Neuronal stem cell (in vitro differentiated cells): ENCODE measurements around the gene AGPS.

ENCODE experiments used
- DNase-seq: peaks from one replicate; pipeline ENCODE4 v3.0.0-alpha.2; 2013; ENCODE audit warnings: low spot score
- H2AFZ ChIP-seq: one replicate; pipeline ENCODE4 v1.6.1; 2013; ENCODE audit warnings: mild to moderate bottlenecking, low read length, inconsistent platforms
- H2AK5ac ChIP-seq: 2 replicates; pipeline ENCODE4 v1.6.1; 2013; ENCODE audit warnings: low read depth, mild to moderate bottlenecking, inconsistent platforms, low read length, moderate library complexity, mixed read lengths
- H2BK120ac ChIP-seq: 2 replicates; pipeline ENCODE4 v1.6.1; 2013; ENCODE audit warnings: low read depth, mild to moderate bottlenecking, inconsistent platforms, low read length, moderate library complexity, mixed read lengths
- H2BK12ac ChIP-seq: one replicate; pipeline ENCODE4 v1.6.1; 2013; ENCODE audit warnings: low read length, inconsistent platforms
- H2BK15ac ChIP-seq: 2 replicates; pipeline ENCODE4 v1.6.1; 2013; ENCODE audit warnings: mild to moderate bottlenecking, low read length, inconsistent platforms, mixed read lengths
- H2BK5ac ChIP-seq: one replicate; pipeline ENCODE4 v1.6.1; 2013; ENCODE audit warnings: inconsistent platforms, mild to moderate bottlenecking, low read length, moderate library complexity
- H3K14ac ChIP-seq: one replicate; pipeline ENCODE4 v1.6.1; 2013; ENCODE audit warnings: low read length, inconsistent platforms
- H3K18ac ChIP-seq: 2 replicates; pipeline ENCODE4 v1.6.1; 2013; ENCODE audit warnings: low read length, inconsistent platforms
- H3K23ac ChIP-seq: 2 replicates; pipeline ENCODE4 v1.6.1; 2013; ENCODE audit warnings: low read depth, mild to moderate bottlenecking, mixed read lengths, low read length, inconsistent platforms; ENCODE audit not compliant: poor library complexity
- H3K27ac ChIP-seq: replicated peaks from 3 replicates; pipeline ENCODE4 v1.5.1; 2013; ENCODE audit warnings: low read length, inconsistent platforms
- H3K27me3 ChIP-seq, 3 experiments: 2 replicates each; pipeline ENCODE4 v1.6.1; 2013; ENCODE audit warnings: low read length in 3 of 3, mild to moderate bottlenecking in 2 of 3, inconsistent platforms in 1 of 3, low read depth in 1 of 3, mixed read lengths in 1 of 3, moderate library complexity in 1 of 3; ENCODE audit not compliant: control insufficient read depth in 3 of 3, insufficient read depth in 3 of 3
- H3K36me3 ChIP-seq, 2 donors: replicated peaks in 1 of 2; 2 replicates each; pipeline ENCODE4 v1.6.1; 2013; ENCODE audit warnings: low read length in 2 of 2; ENCODE audit not compliant: control insufficient read depth in 2 of 2, insufficient read depth in 2 of 2
- H3K4ac ChIP-seq: 2 replicates; pipeline ENCODE4 v1.6.1; 2013; ENCODE audit warnings: inconsistent platforms, mild to moderate bottlenecking, low read length, moderate library complexity
- H3K4me1 ChIP-seq, 2 donors: 1 replicate in 1 of 2; 2 replicates in 1 of 2; pipeline ENCODE4 v1.6.1; 2013; ENCODE audit warnings: low read length in 2 of 2, low read depth in 1 of 2; ENCODE audit not compliant: control insufficient read depth in 2 of 2, insufficient read depth in 1 of 2
- H3K4me2 ChIP-seq: one replicate; pipeline ENCODE4 v1.6.1; 2013; ENCODE audit warnings: mild to moderate bottlenecking, low read length, inconsistent platforms; ENCODE audit not compliant: insufficient read depth, poor library complexity, severe bottlenecking
- H3K4me3 ChIP-seq, 2 donors: 2 replicates each; pipeline ENCODE4 v1.5.1; 2013; ENCODE audit warnings: low read length in 2 of 2, mild to moderate bottlenecking in 2 of 2, inconsistent platforms in 1 of 2, moderate library complexity in 1 of 2
- H3K79me1 ChIP-seq: one replicate; pipeline ENCODE4 v1.6.1; 2013; ENCODE audit warnings: low read depth, mild to moderate bottlenecking, inconsistent platforms, low read length, moderate library complexity
- H3K9ac ChIP-seq: one replicate; pipeline ENCODE4 v1.6.1; 2013; ENCODE audit warnings: mild to moderate bottlenecking, low read depth, low read length, inconsistent platforms; ENCODE audit not compliant: poor library complexity
- H3K9me3 ChIP-seq, 2 donors: replicated peaks in 1 of 2; 2 replicates each; pipeline versions ENCODE3 to v1.6.1; 2013; ENCODE audit warnings: low read length in 2 of 2, mild to moderate bottlenecking in 2 of 2, inconsistent platforms in 1 of 2, low read depth in 1 of 2, mixed read lengths in 1 of 2, moderate library complexity in 1 of 2; ENCODE audit not compliant: control insufficient read depth in 2 of 2, insufficient read depth in 1 of 2
- H4K8ac ChIP-seq: one replicate; pipeline ENCODE4 v1.6.1; 2013; ENCODE audit warnings: low read depth, mild to moderate bottlenecking, inconsistent platforms, low read length, moderate library complexity
- H4K91ac ChIP-seq: one replicate; pipeline ENCODE4 v1.6.1; 2013; ENCODE audit warnings: low read length, low read depth, mild to moderate bottlenecking, inconsistent platforms; ENCODE audit not compliant: poor library complexity
- WGBS, 2 donors: extraction: QIAGEN DNeasy Blood & Tissue Kit; methylation state at CpG; one replicate each; pipeline ENCODE4 v1.1.7; 2013; ENCODE audit warnings: missing lambda C conversion rate in 2 of 2, mixed read lengths in 1 of 2; ENCODE audit not compliant: insufficient read length in 2 of 2, insufficient replicate concordance in 1 of 2; ENCODE audit errors: extremely low coverage in 2 of 2; 5-methylcytosine and 5-hydroxymethylcytosine counted together

The AGPS gene

DNA sequence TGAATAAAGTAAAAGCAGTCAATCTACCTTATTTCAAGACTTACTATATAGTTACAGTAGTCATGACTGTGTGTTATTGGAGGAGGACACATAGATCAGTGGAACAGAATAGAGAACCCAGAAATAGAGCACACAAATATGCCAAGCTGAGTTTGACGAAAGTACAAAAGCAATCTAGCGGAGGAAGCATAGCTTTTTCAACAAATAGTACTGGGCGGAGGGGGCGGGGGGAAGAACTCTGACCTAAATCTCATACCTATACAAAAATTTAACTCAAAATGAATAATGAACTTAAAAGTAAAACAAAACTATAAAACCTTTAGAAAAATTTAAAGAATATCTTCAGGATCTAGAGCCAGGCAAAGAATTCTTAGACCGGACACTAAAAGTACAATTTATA, 139.1 kb downstream of the AGPS start:
- Histone ChIP-seq H2BK5ac (no peak overlapping the region), H2BK15ac (no peak overlapping the region), H3K4ac (no peak overlapping the region), H3K79me1 (no peaks in the 10 kb centered on the region), H4K91ac (no peak overlapping the region), H3K27ac (no peak overlapping the region), H3K4me1 (peaks cover 0 to 3% of the 10 kb centered on the region in 2 donors), H3K4me3 (no peak overlapping the region), H2AFZ (no peak overlapping the region), H3K36me3 (peaks cover 0 to 8% of the 10 kb centered on the region in 2 donors), H3K23ac (no peak overlapping the region), H2BK12ac (no peak overlapping the region), H2BK120ac (no peak overlapping the region), H4K8ac (no peak overlapping the region), H3K9ac (no peak overlapping the region), H3K18ac (no peak overlapping the region), H3K4me2 (no peak overlapping the region), H2AK5ac (no peak overlapping the region), H3K9me3 (no peaks in the 10 kb centered on the region), H3K14ac (no peak overlapping the region), H3K27me3 (no peaks in the 10 kb centered on the region)
- WGBS, 2 donors = no CpG with 5 or more reads among the region's 5 CpGs
- no peak for DNase-seq

DNA sequence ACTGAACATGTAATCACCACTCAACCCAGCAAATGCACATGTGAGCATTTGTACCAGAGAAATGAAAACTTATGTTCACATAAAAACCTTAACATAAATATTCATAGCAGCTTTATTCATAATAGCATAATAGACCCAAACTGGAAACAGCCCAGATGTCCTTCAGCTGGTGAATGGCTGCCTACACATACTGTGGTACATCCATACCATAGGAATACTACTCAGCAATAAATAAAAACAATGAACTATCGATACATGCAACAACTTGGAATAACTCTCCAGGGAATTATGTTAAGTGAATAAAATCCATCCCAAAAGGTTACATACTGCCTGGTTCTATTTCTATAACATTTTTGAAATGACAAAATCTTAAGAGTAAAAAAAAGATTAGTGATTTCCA, 140.0 kb downstream of the AGPS start:
- WGBS, 2 donors = no CpG with 5 or more reads among the region's 1 CpG
- no peak overlapping the region for H3K4me3 ChIP-seq
- no peak overlapping the region for H3K14ac ChIP-seq
- H2AK5ac ChIP-seq = no peak overlapping the region
- H4K8ac ChIP-seq = no peak overlapping the region
- H2BK5ac ChIP-seq = no peak overlapping the region
- H4K91ac ChIP-seq = no peak overlapping the region
- no peak overlapping the region for H3K4ac ChIP-seq
- no peak overlapping the region for H3K9ac ChIP-seq
- no peak overlapping the region for H3K4me2 ChIP-seq
- no peak overlapping the region for H3K18ac ChIP-seq
- DNase-seq = no peak
- H2BK15ac ChIP-seq = no peak overlapping the region
- peaks cover 0 to 3% of the 10 kb centered on the region in 2 donors for H3K4me1 ChIP-seq
- H3K27me3 ChIP-seq = no peaks in the 10 kb centered on the region
- H3K79me1 ChIP-seq = no peaks in the 10 kb centered on the region
- H2AFZ ChIP-seq = no peak overlapping the region
- H3K9me3 ChIP-seq = no peaks in the 10 kb centered on the region
- H3K23ac ChIP-seq = no peak overlapping the region
- H2BK120ac ChIP-seq = no peak overlapping the region
- H2BK12ac ChIP-seq = no peak overlapping the region
- H3K27ac ChIP-seq = no peak overlapping the region
- peaks cover 0 to 6% of the 10 kb centered on the region in 2 donors for H3K36me3 ChIP-seq

DNA sequence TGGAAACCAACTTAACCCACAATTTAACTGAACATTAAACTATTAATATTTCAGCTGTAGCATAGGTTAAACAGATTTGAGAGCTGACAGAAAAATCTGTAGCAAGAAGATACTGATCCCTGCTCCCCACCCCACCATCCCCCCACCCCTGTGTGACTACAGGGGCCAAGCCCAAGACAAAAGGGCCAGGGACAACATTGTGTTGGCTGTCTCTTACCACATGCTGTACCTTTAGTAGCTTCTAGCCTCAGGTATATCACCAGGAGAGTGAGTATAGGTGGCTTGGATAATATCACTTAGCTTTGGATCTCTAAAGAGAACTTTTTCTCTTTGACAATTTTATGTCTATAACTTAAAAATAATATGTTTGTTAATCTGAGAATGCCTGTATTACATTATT, 140.7 kb downstream of the AGPS start:
- no peak overlapping the region for H4K91ac ChIP-seq
- no peak overlapping the region for H2BK120ac ChIP-seq
- no peaks in the 10 kb centered on the region for H3K79me1 ChIP-seq
- H3K18ac ChIP-seq = no peak overlapping the region
- H2BK5ac ChIP-seq = no peak overlapping the region
- no peaks in the 10 kb centered on the region for H3K27me3 ChIP-seq
- no peak overlapping the region for H3K23ac ChIP-seq
- H2AFZ ChIP-seq = no peak overlapping the region
- no peaks in the 10 kb centered on the region for H3K9me3 ChIP-seq
- H3K4ac ChIP-seq = no peak overlapping the region
- peaks cover under 1 to 10% of the 10 kb centered on the region in 2 donors for H3K4me1 ChIP-seq
- no peak overlapping the region for H2AK5ac ChIP-seq
- no peak overlapping the region for H3K4me3 ChIP-seq
- H4K8ac ChIP-seq = no peak overlapping the region
- no peak overlapping the region for H3K4me2 ChIP-seq
- no peak overlapping the region for H3K27ac ChIP-seq
- H2BK12ac ChIP-seq = no peak overlapping the region
- peaks cover 0 to 6% of the 10 kb centered on the region in 2 donors for H3K36me3 ChIP-seq
- no peak for DNase-seq
- H3K9ac ChIP-seq = no peak overlapping the region
- no peak overlapping the region for H2BK15ac ChIP-seq
- no peak overlapping the region for H3K14ac ChIP-seq

GRCh38 chr2:177535000-177535399, 142.4 kb downstream of the AGPS start:
- Histone ChIP-seq H3K9me3 (no peaks in the 10 kb centered on the region), H3K9ac (no peak overlapping the region), H3K4me2 (no peak overlapping the region), H4K8ac (no peak overlapping the region), H3K36me3 (peaks cover 0 to 6% of the 10 kb centered on the region in 2 donors), H2BK12ac (no peak overlapping the region), H2AFZ (no peak overlapping the region), H3K14ac (no peak overlapping the region), H3K4me3 (no peak overlapping the region), H2AK5ac (no peak overlapping the region), H2BK120ac (no peak overlapping the region), H3K4ac (no peak overlapping the region), H3K4me1 (peaks cover 2 to 22% of the 10 kb centered on the region in 2 donors), H2BK15ac (no peak overlapping the region), H3K27ac (no peak overlapping the region), H2BK5ac (no peak overlapping the region), H3K18ac (no peak overlapping the region), H4K91ac (no peak overlapping the region), H3K27me3 (no peaks in the 10 kb centered on the region), H3K79me1 (no peaks in the 10 kb centered on the region), H3K23ac (no peak overlapping the region)
- no peak for DNase-seq
